ENCODE results near the gene BRD7. TPM values are rescaled to one million over a fixed set of nuclear protein-coding genes. Genes with fewer than 3 reads are reported as not detected.

The BRD7 gene
- total RNA-seq, 1 experiment from 2014 or later = 40.0 TPM

- intact Hi-C loops (cut with micrococcal nuclease) = no loop called here
- Histone ChIP-seq H3K9me3 (ENCODE audit: low read length) (no peaks in the 10 kb centered on the region), H3F3A (ENCODE audit: low read length, unreplicated experiment) (no peaks in the 10 kb centered on the region), H4K20me1 (ENCODE audit: low read length) (no peaks in the 10 kb centered on the region), H3K27me3 (ENCODE audit: low read length) (no peaks in the 10 kb centered on the region), H3K36me3 (ENCODE audit: low read depth, low read length) (no peaks in the 10 kb centered on the region), H3K79me2 (ENCODE audit: low read length) (no peaks in the 10 kb centered on the region), H3K27ac (ENCODE audit: low read length) (no peak overlapping the region), H3K4me3 (ENCODE audit: low read length) (no peak overlapping the region), H3K4me1 (ENCODE audit: insufficient read depth, low read length) (no peaks in the 10 kb centered on the region), H2AFZ (ENCODE audit: low read length) (no peak overlapping the region), H3K9me2 (replicated peaks; ENCODE audit: low read length) (no peaks in the 10 kb centered on the region), H3K9ac (ENCODE audit: low read length) (no peak overlapping the region), H3K4me2 (ENCODE audit: low read length) (no peak overlapping the region)
- TF ChIP-seq CTCF (conservative IDR thresholded peaks at IDR 0.05; ENCODE audit: low read depth, low read length) (no peak), EZH2 (IDR thresholded peaks at IDR 0.05; ENCODE audit: low read length, unreplicated experiment) (no peak), EZH2phosphoT487 (IDR thresholded peaks at IDR 0.05; ENCODE audit: borderline replicate concordance, low read length) (no peak)
- no TSS peak for BruUV-seq (replicated peaks)
- no peak for ATAC-seq
- POLR2A ChIA-PET (ENCODE audit: unreplicated experiment) = no interaction called here
- CTCF ChIA-PET = no interaction called here
- no peak for DNase-seq
Measured at GRCh38 chr16:50299508-50300105, 69.2 kb downstream of the BRD7 start.

DNA sequence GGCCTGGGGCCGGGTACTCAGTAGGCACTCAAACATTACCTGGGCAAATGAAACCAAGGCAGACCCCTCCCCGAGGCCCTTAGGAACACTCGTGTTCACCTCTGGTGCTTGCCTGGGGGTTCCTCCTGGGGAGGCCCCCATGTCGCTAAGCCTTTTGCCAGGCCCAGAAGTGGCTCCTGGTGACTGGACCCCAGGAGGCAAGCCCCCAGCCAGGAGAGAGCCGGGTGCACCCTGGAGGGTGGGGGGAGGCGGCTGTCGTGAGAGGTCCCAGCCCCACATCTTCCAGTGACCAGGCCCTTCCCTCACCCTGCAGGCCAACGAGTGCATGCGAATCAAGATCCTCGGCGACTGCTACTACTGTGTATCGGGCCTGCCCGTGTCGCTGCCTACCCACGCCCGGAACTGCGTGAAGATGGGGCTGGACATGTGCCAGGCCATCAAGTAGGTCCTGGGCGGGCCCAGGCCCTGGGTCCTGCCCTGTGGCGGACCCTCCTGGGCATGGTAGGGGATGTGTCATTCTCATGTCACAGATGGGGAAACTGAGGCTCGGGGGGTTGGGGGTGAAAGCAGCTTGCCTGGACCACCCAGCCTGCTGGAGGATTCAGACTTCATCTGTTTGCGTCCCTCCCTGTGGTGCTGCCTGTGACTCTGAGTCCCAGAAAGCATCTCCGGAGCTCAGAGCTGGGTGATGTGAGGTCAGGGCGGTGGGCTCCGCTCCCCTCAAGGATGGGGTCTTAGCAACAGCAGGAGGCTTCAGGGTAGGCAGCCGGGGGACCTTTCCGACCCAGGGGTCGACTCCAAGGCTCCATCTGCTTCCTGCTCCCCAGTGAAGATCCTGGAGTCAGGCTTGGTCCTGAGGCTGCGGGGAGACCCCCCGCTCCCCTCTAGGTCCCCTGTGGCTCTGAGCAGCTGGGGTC lies 69.9 kb downstream of the BRD7 start:
- Histone ChIP-seq H3K9ac (ENCODE audit: low read length) (no peak overlapping the region), H3K9me3 (ENCODE audit: low read length) (no peaks in the 10 kb centered on the region), H2AFZ (ENCODE audit: low read length) (no peak overlapping the region), H3K27me3 (ENCODE audit: low read length) (no peaks in the 10 kb centered on the region), H4K20me1 (ENCODE audit: low read length) (no peaks in the 10 kb centered on the region), H3K27ac (ENCODE audit: low read length) (no peak overlapping the region), H3K4me3 (ENCODE audit: low read length) (no peak overlapping the region), H3K36me3 (ENCODE audit: low read depth, low read length) (no peaks in the 10 kb centered on the region), H3K9me2 (replicated peaks; ENCODE audit: low read length) (no peaks in the 10 kb centered on the region), H3K79me2 (ENCODE audit: low read length) (no peaks in the 10 kb centered on the region), H3F3A (ENCODE audit: low read length, unreplicated experiment) (no peaks in the 10 kb centered on the region), H3K4me1 (ENCODE audit: insufficient read depth, low read length) (no peaks in the 10 kb centered on the region), H3K4me2 (ENCODE audit: low read length) (no peak overlapping the region)
- DNase-seq = no peak
- ChIA-PET POLR2A (ENCODE audit: unreplicated experiment) (no interaction called here), CTCF (no interaction called here)
- intact Hi-C loops (cut with micrococcal nuclease) = no loop called here
- TF ChIP-seq EZH2phosphoT487 (IDR thresholded peaks at IDR 0.05; ENCODE audit: borderline replicate concordance, low read length) (no peak), CTCF (conservative IDR thresholded peaks at IDR 0.05; ENCODE audit: low read depth, low read length) (no peak), EZH2 (IDR thresholded peaks at IDR 0.05; ENCODE audit: low read length, unreplicated experiment) (no peak)
- no peak for ATAC-seq
- BruUV-seq (replicated peaks) = no TSS peak

GRCh38 chr16:50298075-50298460 lies 70.7 kb downstream of the BRD7 start:
- H3K9me2 ChIP-seq (replicated peaks; ENCODE audit: low read length) = no peaks in the 10 kb centered on the region
- BruUV-seq (replicated peaks) = no TSS peak
- no peak overlapping the region for H2AFZ ChIP-seq (ENCODE audit: low read length)
- CTCF ChIA-PET = no interaction called here
- no peak overlapping the region for H3K4me2 ChIP-seq (ENCODE audit: low read length)
- POLR2A ChIA-PET (ENCODE audit: unreplicated experiment) = no interaction called here
- H3K4me1 ChIP-seq (ENCODE audit: insufficient read depth, low read length) = no peaks in the 10 kb centered on the region
- no peak overlapping the region for H3K27ac ChIP-seq (ENCODE audit: low read length)
- intact Hi-C loops (cut with micrococcal nuclease) = no loop called here
- no peak overlapping the region for H3K4me3 ChIP-seq (ENCODE audit: low read length)
- no peak for ATAC-seq
- no peaks in the 10 kb centered on the region for H3K79me2 ChIP-seq (ENCODE audit: low read length)
- no peaks in the 10 kb centered on the region for H3K27me3 ChIP-seq (ENCODE audit: low read length)
- no peaks in the 10 kb centered on the region for H3K9me3 ChIP-seq (ENCODE audit: low read length)
- no peak overlapping the region for H3K9ac ChIP-seq (ENCODE audit: low read length)
- TF ChIP-seq CTCF (conservative IDR thresholded peaks at IDR 0.05; ENCODE audit: low read depth, low read length) = no peak
- no peak for DNase-seq
- H4K20me1 ChIP-seq (ENCODE audit: low read length) = no peaks in the 10 kb centered on the region
- no peaks in the 10 kb centered on the region for H3K36me3 ChIP-seq (ENCODE audit: low read depth, low read length)
- H3F3A ChIP-seq (ENCODE audit: low read length, unreplicated experiment) = no peaks in the 10 kb centered on the region

Measured in PC-3 (cell line).